ENCODE data around the gene PLXNA2. TPM values are rescaled to one million over a fixed set of nuclear protein-coding genes. Genes with fewer than 3 reads are reported as not detected.

PLXNA2 gene
- polyA plus RNA-seq, 2 of the 4 experiments (the other 2 are of a cell fraction): 0.36 to 0.87 TPM

GRCh38 chr1:208103597-208104513 lies 140.3 kb downstream of the PLXNA2 start:
- ChIA-PET POLR2A (no interaction called here), CTCF (interaction anchor here (0.6 to 4.5 kb wide), 7 partner anchors 10 to 1089 kb away, joined by 3 to 23 read pairs (median 4); no protein-coding TSS in a partner anchor)
- Histone ChIP-seq H3K4me3 (no peak overlapping the region), H3K4me2 (no peak overlapping the region), H3K4me1 (peaks cover 13% of the 10 kb centered on the region), H3K9me3 (no peaks in the 10 kb centered on the region), H3K27ac (no peak overlapping the region)
- WGBS (ENCODE audit: missing lambda C conversion rate): 77% methylated on average over 7 of the region's 7 CpGs
- TF ChIP-seq RFX5 (IDR thresholded peaks at IDR 0.05) (no peak), MAFK (IDR thresholded peaks at IDR 0.05; ENCODE audit: partially characterized antibody) (no peak), RNF2 (IDR thresholded peaks at IDR 0.05; ENCODE audit: borderline replicate concordance, low read depth) (no peak), CEBPB (IDR thresholded peaks at IDR 0.05) (no peak), RCOR1 (IDR thresholded peaks at IDR 0.05; ENCODE audit: low read depth, low read length) (no peak), HDAC2 (IDR thresholded peaks at IDR 0.05) (no peak), EHF (CRISPR knock-in tag; IDR thresholded peaks at IDR 0.05) (no peak), RAD21 (conservative IDR thresholded peaks at IDR 0.05 in 1 of 2, IDR thresholded peaks at IDR 0.05 in 1 of 2) (no peak), POLR2A (IDR thresholded peaks at IDR 0.05; ENCODE audit: low read length) (no peak), CBX2 (IDR thresholded peaks at IDR 0.05; ENCODE audit: borderline replicate concordance, low read depth) (no peak)
- no peak for ATAC-seq
- DNase-seq (ENCODE audit: low read depth in 1 of 2, low spot score in 1 of 2): no peak
- no peak for FAIRE-seq

- Histone ChIP-seq H3K4me3 (no peak overlapping the region), H3K4me1 (no peaks in the 10 kb centered on the region), H3K9me3 (no peaks in the 10 kb centered on the region), H3K27ac (no peak overlapping the region), H3K4me2 (no peak overlapping the region)
- WGBS (ENCODE audit: missing lambda C conversion rate): 41% methylated on average over 11 of the region's 11 CpGs
- no peak for FAIRE-seq
- TF ChIP-seq CBX2 (IDR thresholded peaks at IDR 0.05; ENCODE audit: borderline replicate concordance, low read depth) (no peak), RNF2 (IDR thresholded peaks at IDR 0.05; ENCODE audit: borderline replicate concordance, low read depth) (no peak), CEBPB (IDR thresholded peaks at IDR 0.05) (no peak), POLR2A (IDR thresholded peaks at IDR 0.05; ENCODE audit: low read length) (no peak), RAD21 (conservative IDR thresholded peaks at IDR 0.05 in 1 of 2, IDR thresholded peaks at IDR 0.05 in 1 of 2) (no peak), ATOH8 (CRISPR knock-in tag; IDR thresholded peaks at IDR 0.05; ENCODE audit: low read depth) (no peak)
- TF ChIP-seq, protein P1, sequence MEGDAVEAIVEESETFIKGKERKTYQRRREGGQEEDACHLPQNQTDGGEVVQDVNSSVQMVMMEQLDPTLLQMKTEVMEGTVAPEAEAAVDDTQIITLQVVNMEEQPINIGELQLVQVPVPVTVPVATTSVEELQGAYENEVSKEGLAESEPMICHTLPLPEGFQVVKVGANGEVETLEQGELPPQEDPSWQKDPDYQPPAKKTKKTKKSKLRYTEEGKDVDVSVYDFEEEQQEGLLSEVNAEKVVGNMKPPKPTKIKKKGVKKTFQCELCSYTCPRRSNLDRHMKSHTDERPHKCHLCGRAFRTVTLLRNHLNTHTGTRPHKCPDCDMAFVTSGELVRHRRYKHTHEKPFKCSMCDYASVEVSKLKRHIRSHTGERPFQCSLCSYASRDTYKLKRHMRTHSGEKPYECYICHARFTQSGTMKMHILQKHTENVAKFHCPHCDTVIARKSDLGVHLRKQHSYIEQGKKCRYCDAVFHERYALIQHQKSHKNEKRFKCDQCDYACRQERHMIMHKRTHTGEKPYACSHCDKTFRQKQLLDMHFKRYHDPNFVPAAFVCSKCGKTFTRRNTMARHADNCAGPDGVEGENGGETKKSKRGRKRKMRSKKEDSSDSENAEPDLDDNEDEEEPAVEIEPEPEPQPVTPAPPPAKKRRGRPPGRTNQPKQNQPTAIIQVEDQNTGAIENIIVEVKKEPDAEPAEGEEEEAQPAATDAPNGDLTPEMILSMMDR (IDR thresholded peaks at IDR 0.05): no peak
- no peak for DNase-seq (ENCODE audit: low read depth in 1 of 2, low spot score in 1 of 2)
- POLR2A ChIA-PET: no interaction called here
- CTCF ChIA-PET: interaction anchor here (0.5 to 4.5 kb wide), 6 partner anchors 8 to 137 kb away, joined by 3 to 23 read pairs (median 7); no protein-coding TSS in a partner anchor
- ATAC-seq: peak in 1 of 2 experiments; percentile 39; a peak in 1 of 6 replicates
Observed at GRCh38 chr1:208101661-208102431, 142.3 kb downstream of the PLXNA2 start.

DNA sequence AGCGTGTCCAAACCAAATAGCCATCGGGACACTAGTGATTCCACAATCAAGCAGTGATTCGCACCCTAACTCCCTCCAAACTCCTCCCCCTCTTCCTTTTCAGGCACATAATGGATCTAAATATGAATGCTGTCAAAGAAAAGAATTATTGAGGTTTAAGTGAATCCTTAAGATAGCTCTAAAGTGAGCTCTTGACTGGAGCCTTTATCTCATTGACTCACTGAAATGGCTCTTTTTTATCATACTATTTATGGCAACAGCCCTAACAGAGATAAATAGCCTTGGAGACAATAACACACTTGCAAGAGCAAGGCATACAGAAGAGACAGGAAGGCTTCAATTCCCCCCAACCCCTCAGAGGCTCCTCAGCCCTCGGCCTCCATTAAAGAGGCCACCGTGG lies 143.3 kb downstream of the PLXNA2 start:
- no peak for DNase-seq (ENCODE audit: low read depth in 1 of 2, low spot score in 1 of 2)
- no peak for FAIRE-seq
- no peak; a peak in 1 of 6 replicates for ATAC-seq
- H3K4me1 ChIP-seq: no peaks in the 10 kb centered on the region
- no peak overlapping the region for H3K27ac ChIP-seq
- ChIA-PET POLR2A (no interaction called here), CTCF (interaction anchor here (1.0 to 2.7 kb wide), 5 partner anchors 12 to 138 kb away, joined by 3 to 9 read pairs (median 6); no protein-coding TSS in a partner anchor)
- no peak for TF ChIP-seq FOSL2 (IDR thresholded peaks at IDR 0.05)
- no peak for TF ChIP-seq FOSL2 (CRISPR knock-in tag; IDR thresholded peaks at IDR 0.05)
- TF ChIP-seq, protein P2, sequence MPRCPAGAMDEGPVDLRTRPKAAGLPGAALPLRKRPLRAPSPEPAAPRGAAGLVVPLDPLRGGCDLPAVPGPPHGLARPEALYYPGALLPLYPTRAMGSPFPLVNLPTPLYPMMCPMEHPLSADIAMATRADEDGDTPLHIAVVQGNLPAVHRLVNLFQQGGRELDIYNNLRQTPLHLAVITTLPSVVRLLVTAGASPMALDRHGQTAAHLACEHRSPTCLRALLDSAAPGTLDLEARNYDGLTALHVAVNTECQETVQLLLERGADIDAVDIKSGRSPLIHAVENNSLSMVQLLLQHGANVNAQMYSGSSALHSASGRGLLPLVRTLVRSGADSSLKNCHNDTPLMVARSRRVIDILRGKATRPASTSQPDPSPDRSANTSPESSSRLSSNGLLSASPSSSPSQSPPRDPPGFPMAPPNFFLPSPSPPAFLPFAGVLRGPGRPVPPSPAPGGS (IDR thresholded peaks at IDR 0.05): no peak
- TF ChIP-seq, protein P3, sequence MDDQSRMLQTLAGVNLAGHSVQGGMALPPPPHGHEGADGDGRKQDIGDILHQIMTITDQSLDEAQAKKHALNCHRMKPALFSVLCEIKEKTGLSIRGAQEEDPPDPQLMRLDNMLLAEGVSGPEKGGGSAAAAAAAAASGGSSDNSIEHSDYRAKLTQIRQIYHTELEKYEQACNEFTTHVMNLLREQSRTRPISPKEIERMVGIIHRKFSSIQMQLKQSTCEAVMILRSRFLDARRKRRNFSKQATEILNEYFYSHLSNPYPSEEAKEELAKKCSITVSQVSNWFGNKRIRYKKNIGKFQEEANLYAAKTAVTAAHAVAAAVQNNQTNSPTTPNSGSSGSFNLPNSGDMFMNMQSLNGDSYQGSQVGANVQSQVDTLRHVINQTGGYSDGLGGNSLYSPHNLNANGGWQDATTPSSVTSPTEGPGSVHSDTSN (IDR thresholded peaks at IDR 0.05): no peak
- TF ChIP-seq, protein P1 (IDR thresholded peaks at IDR 0.05): no peak
- no peak for TF ChIP-seq CBX8 (IDR thresholded peaks at IDR 0.05)
- 87% methylated on average over 5 of the region's 5 CpGs for WGBS (ENCODE audit: missing lambda C conversion rate)
- no peak overlapping the region for H3K4me3 ChIP-seq
- no peaks in the 10 kb centered on the region for H3K9me3 ChIP-seq
- no peak overlapping the region for H3K4me2 ChIP-seq
